Measurements from ENCODE around the gene GULP1. TPM values are rescaled to one million over a fixed set of nuclear protein-coding genes. Genes with fewer than 3 reads are reported as not detected.

Gene GULP1
- total RNA-seq, 2 donors from 2014 or later: 15.3 to 26.5 TPM

GRCh38 chr2:188596054-188596453, 304.4 kb downstream of the GULP1 start:
- H3K4me1 ChIP-seq (ENCODE audit: control insufficient read depth, insufficient read depth, low read length): no peaks in the 10 kb centered on the region
- TF ChIP-seq CTCF (conservative IDR thresholded peaks at IDR 0.05): no peak
- no peak overlapping the region for H3K9ac ChIP-seq (ENCODE audit: extremely low read depth, low read length, poor library complexity, severe bottlenecking)
- no peaks in the 10 kb centered on the region for H3K9me3 ChIP-seq (ENCODE audit: control insufficient read depth, low read length)
- no peak overlapping the region for H3K27ac ChIP-seq (ENCODE audit: low read depth, low read length)
- no peak for DNase-seq
- Mint-ChIP-seq H3K9me3 (no peaks in the 10 kb centered on the region), H3K27ac (no peak overlapping the region), H3K36me3 (ENCODE audit: low read depth) (no peaks in the 10 kb centered on the region), H3K4me3 (no peak overlapping the region), H3K4me1 (peaks cover 7% of the 10 kb centered on the region), H3K27me3 (ENCODE audit: insufficient read depth) (no peaks in the 10 kb centered on the region)
- H3K27me3 ChIP-seq (ENCODE audit: control insufficient read depth, insufficient read depth, low read length, poor library complexity, severe bottlenecking): no peaks in the 10 kb centered on the region
- no peak overlapping the region for H3K4me3 ChIP-seq (ENCODE audit: low read length)
- H3K36me3 ChIP-seq (ENCODE audit: control insufficient read depth, insufficient read depth, low read length): no peaks in the 10 kb centered on the region
- WGBS, 2 experiments (ENCODE audit: insufficient coverage in 1 of 2, insufficient read length in 1 of 2): 100% methylated on average over 1 of the region's 1 CpG; no CpG with 5 or more reads in 1 of the 2 experiments

GRCh38 chr2:188598551-188598950, 306.9 kb downstream of the GULP1 start:
- H3K27me3 ChIP-seq (ENCODE audit: control insufficient read depth, insufficient read depth, low read length, poor library complexity, severe bottlenecking): no peaks in the 10 kb centered on the region
- no peaks in the 10 kb centered on the region for H3K36me3 Mint-ChIP-seq (ENCODE audit: low read depth)
- 86% methylated on average over 1 of the region's 1 CpG; no CpG with 5 or more reads in 1 of the 2 experiments for WGBS, 2 experiments (ENCODE audit: insufficient coverage in 1 of 2, insufficient read length in 1 of 2)
- no peak overlapping the region for H3K27ac Mint-ChIP-seq
- H3K27me3 Mint-ChIP-seq (ENCODE audit: insufficient read depth): no peaks in the 10 kb centered on the region
- no peaks in the 10 kb centered on the region for H3K36me3 ChIP-seq (ENCODE audit: control insufficient read depth, insufficient read depth, low read length)
- no peak overlapping the region for H3K4me3 ChIP-seq (ENCODE audit: low read length)
- H3K4me1 ChIP-seq (ENCODE audit: control insufficient read depth, insufficient read depth, low read length): no peaks in the 10 kb centered on the region
- no peak for TF ChIP-seq CTCF (conservative IDR thresholded peaks at IDR 0.05)
- no peak overlapping the region for H3K27ac ChIP-seq (ENCODE audit: low read depth, low read length)
- H3K9me3 Mint-ChIP-seq: no peaks in the 10 kb centered on the region
- H3K4me3 Mint-ChIP-seq: no peak overlapping the region
- DNase-seq: no peak
- no peak overlapping the region for H3K9ac ChIP-seq (ENCODE audit: extremely low read depth, low read length, poor library complexity, severe bottlenecking)
- H3K9me3 ChIP-seq (ENCODE audit: control insufficient read depth, low read length): no peaks in the 10 kb centered on the region
- peaks cover 7% of the 10 kb centered on the region for H3K4me1 Mint-ChIP-seq

DNA sequence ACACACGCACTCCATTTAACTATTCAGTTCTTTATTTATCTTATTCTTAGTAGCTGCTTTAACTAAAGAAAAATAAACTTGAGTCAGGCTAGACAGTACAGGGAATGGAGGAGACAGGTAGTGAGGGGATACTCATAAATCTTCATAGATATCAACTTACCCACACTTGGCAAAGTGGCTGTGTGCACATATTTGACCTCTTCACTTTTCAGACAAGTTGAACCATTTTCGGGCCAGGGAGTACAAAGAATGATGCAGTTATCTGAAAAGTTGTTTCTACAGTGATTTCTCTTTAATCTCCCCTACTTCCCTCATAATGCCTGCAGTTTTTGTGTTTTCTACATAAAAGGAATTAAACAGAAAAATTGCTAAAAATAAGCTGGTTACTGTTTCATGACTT, 307.5 kb downstream of the GULP1 start:
- peaks cover 7% of the 10 kb centered on the region for H3K4me1 Mint-ChIP-seq
- no peaks in the 10 kb centered on the region for H3K36me3 ChIP-seq (ENCODE audit: control insufficient read depth, insufficient read depth, low read length)
- no peak overlapping the region for H3K4me3 ChIP-seq (ENCODE audit: low read length)
- no peak overlapping the region for H3K27ac ChIP-seq (ENCODE audit: low read depth, low read length)
- DNase-seq: no peak
- H3K9ac ChIP-seq (ENCODE audit: extremely low read depth, low read length, poor library complexity, severe bottlenecking): no peak overlapping the region
- no peaks in the 10 kb centered on the region for H3K27me3 ChIP-seq (ENCODE audit: control insufficient read depth, insufficient read depth, low read length, poor library complexity, severe bottlenecking)
- no peaks in the 10 kb centered on the region for H3K27me3 Mint-ChIP-seq (ENCODE audit: insufficient read depth)
- H3K9me3 Mint-ChIP-seq: no peaks in the 10 kb centered on the region
- H3K9me3 ChIP-seq (ENCODE audit: control insufficient read depth, low read length): no peaks in the 10 kb centered on the region
- no peaks in the 10 kb centered on the region for H3K4me1 ChIP-seq (ENCODE audit: control insufficient read depth, insufficient read depth, low read length)
- 90% methylated on average over 1 of the region's 2 CpGs; no CpG with 5 or more reads in 1 of the 2 experiments for WGBS, 2 experiments (ENCODE audit: insufficient coverage in 1 of 2, insufficient read length in 1 of 2)
- H3K27ac Mint-ChIP-seq: no peak overlapping the region
- no peak for TF ChIP-seq CTCF (conservative IDR thresholded peaks at IDR 0.05)
- no peaks in the 10 kb centered on the region for H3K36me3 Mint-ChIP-seq (ENCODE audit: low read depth)
- H3K4me3 Mint-ChIP-seq: no peak overlapping the region

All from endodermal cell (in vitro differentiated cells).